ENCODE results near the gene TYK2.
"Not testable (repeated sequence)": the region's sequence is repeated elsewhere in the genome, so short reads cannot be mapped to it uniquely, and the experiment has no call there.

The TYK2 gene

GRCh38 chr19:10380313-10381102 lies at the start of gene TYK2:
TSS of gene TYK2 (minus strand) at chr19:10380572. CDS start at chr19:10378406, 2,166 bp downstream.
- DNase-seq (ENCODE audit: low read depth): peak; percentile 94

GRCh38 chr19:10428996-10429381 lies 48.6 kb upstream of the TYK2 start:
- DNase-seq (ENCODE audit: low read depth): no peak

- DNase-seq (ENCODE audit: low read depth): no peak
Observed at GRCh38 chr19:10427169-10427568, 46.8 kb upstream of the TYK2 start.

- no peak for DNase-seq (ENCODE audit: low read depth)
Observed at GRCh38 chr19:10424011-10424637, 43.8 kb upstream of the TYK2 start.

- no peak for DNase-seq (ENCODE audit: low read depth)
Observed at GRCh38 chr19:10422846-10423245, 42.5 kb upstream of the TYK2 start.

- no peak for DNase-seq (ENCODE audit: low read depth)
Observed at GRCh38 chr19:10422046-10422461, 41.7 kb upstream of the TYK2 start.

GRCh38 chr19:10421240-10422045 lies 41.1 kb upstream of the TYK2 start:
- no peak for DNase-seq (ENCODE audit: low read depth)

GRCh38 chr19:10420444-10421239 lies 40.3 kb upstream of the TYK2 start, which contains the start of gene PDE4A:
TSS of gene PDE4A (plus strand) at chr19:10420538. CDS start at chr19:10420765, 227 bp downstream.
- DNase-seq (ENCODE audit: low read depth): no peak

GRCh38 chr19:10419646-10420443 lies 39.5 kb upstream of the TYK2 start:
- DNase-seq (ENCODE audit: low read depth): no peak

GRCh38 chr19:10419200-10419645 lies 38.9 kb upstream of the TYK2 start:
- no peak for DNase-seq (ENCODE audit: low read depth)

- no peak for DNase-seq (ENCODE audit: low read depth)
Observed at GRCh38 chr19:10418485-10419199, 38.3 kb upstream of the TYK2 start.

GRCh38 chr19:10418235-10418484 lies 37.8 kb upstream of the TYK2 start:
- DNase-seq (ENCODE audit: low read depth): no peak

- DNase-seq (ENCODE audit: low read depth): no peak
Observed at GRCh38 chr19:10417541-10418234, 37.3 kb upstream of the TYK2 start.

GRCh38 chr19:10416380-10417257 lies 36.2 kb upstream of the TYK2 start:
- DNase-seq (ENCODE audit: low read depth): peak; percentile 85

- no peak for DNase-seq (ENCODE audit: low read depth)
Observed at GRCh38 chr19:10416083-10416379, 35.7 kb upstream of the TYK2 start.

- no peak for DNase-seq (ENCODE audit: low read depth)
Observed at GRCh38 chr19:10412257-10412977, 32.0 kb upstream of the TYK2 start.

- not testable (repeated sequence) for DNase-seq (ENCODE audit: low read depth)
Observed at GRCh38 chr19:10411224-10411623, 30.9 kb upstream of the TYK2 start.

GRCh38 chr19:10408511-10409283 lies 28.3 kb upstream of the TYK2 start:
- no peak for DNase-seq (ENCODE audit: low read depth)

Measured in stimulated activated CD8-positive, alpha-beta memory T cell treated with anti-CD3 and anti-CD28 coated beads, Interleukin-7, amount 100 ng/mL, for 24 hours (primary cell).